Neural progenitor cell (in vitro differentiated cells): ENCODE data around the gene KLC1. TPM values are rescaled to one million over a fixed set of nuclear protein-coding genes. Genes with fewer than 3 reads are reported as not detected.

Experiments used
- DNase-seq: peaks from one replicate; pipeline ENCODE4 v3.0.0-alpha.2; 2016; ENCODE audit warnings: low spot score
- H2AFZ ChIP-seq: fragments of 200-600 bp; sonication (generic); replicated peaks from 2 replicates; pipeline ENCODE4 v1.6.1; 2016; ENCODE audit warnings: antibody characterized with exemption
- H3F3A ChIP-seq: fragments of 200-600 bp; sonication (generic); 2 replicates; pipeline ENCODE4 v1.6.1; 2016; ENCODE audit warnings: antibody characterized with exemption, low read depth
- H3K27ac ChIP-seq: fragments of 200-600 bp; sonication (generic); 2 replicates; pipeline ENCODE4 v1.5.1; 2016; ENCODE audit warnings: mild to moderate bottlenecking
- H3K27me3 ChIP-seq: fragments of 200-600 bp; sonication (generic); 2 replicates; pipeline ENCODE4 v1.6.1; 2016; ENCODE audit warnings: mild to moderate bottlenecking, moderate library complexity
- H3K36me3 ChIP-seq: fragments of 200-600 bp; sonication (generic); 2 replicates; pipeline ENCODE4 v1.5.1; 2016
- H3K4me1 ChIP-seq: fragments of 200-600 bp; sonication (generic); 2 replicates; pipeline ENCODE4 v1.6.1; 2016; ENCODE audit warnings: mixed run types
- H3K4me2 ChIP-seq: fragments of 200-600 bp; sonication (generic); 2 replicates; pipeline ENCODE4 v1.6.1; 2016
- H3K4me3 ChIP-seq: fragments of 200-600 bp; sonication (generic); 2 replicates; pipeline ENCODE4 v1.5.1; 2016
- H3K79me2 ChIP-seq: fragments of 200-600 bp; sonication (generic); 2 replicates; pipeline ENCODE4 v1.6.1; 2016; ENCODE audit warnings: low read depth
- H3K9ac ChIP-seq: fragments of 200-600 bp; sonication (generic); 2 replicates; pipeline ENCODE4 v1.6.1; 2016
- H3K9me3 ChIP-seq: fragments of 200-600 bp; sonication (generic); 2 replicates; pipeline ENCODE4 v1.5.1; 2016; ENCODE audit warnings: low read depth
- H4K20me1 ChIP-seq: fragments of 200-600 bp; sonication (generic); 2 replicates; pipeline ENCODE4 v1.6.1; 2016; ENCODE audit warnings: low read depth
- H3K27ac Mint-ChIP-seq: 3 replicates; pipeline ENCODE4 v1.8.0; 2021; ENCODE audit warnings: mixed read lengths
- H3K27me3 Mint-ChIP-seq: 2 replicates; pipeline ENCODE4 v1.8.0; 2022; ENCODE audit warnings: low read depth, mild to moderate bottlenecking, inconsistent platforms, moderate library complexity, mixed read lengths; ENCODE audit not compliant: insufficient read depth
- H3K36me3 Mint-ChIP-seq: 3 replicates; pipeline ENCODE4 v1.8.0; 2021; ENCODE audit warnings: mixed read lengths
- H3K4me1 Mint-ChIP-seq: 3 replicates; pipeline ENCODE4 v1.8.0; 2021; ENCODE audit warnings: mixed read lengths
- H3K4me3 Mint-ChIP-seq: 3 replicates; pipeline ENCODE4 v1.8.0; 2021; ENCODE audit warnings: mild to moderate bottlenecking, moderate library complexity, mixed read lengths
- H3K9me3 Mint-ChIP-seq: 3 replicates; pipeline ENCODE4 v1.8.0; 2020; ENCODE audit warnings: mixed read lengths
- EZH2 ChIP-seq: fragments of 200-600 bp; sonication (generic); IDR thresholded peaks from 2 replicates; pipeline ENCODE4 v1.6.1; 2017; ENCODE audit warnings: antibody characterized with exemption, mild to moderate bottlenecking, moderate library complexity
- EZH2phosphoT487 ChIP-seq: fragments of 200-600 bp; sonication (generic); IDR thresholded peaks from 2 replicates; pipeline ENCODE4 v1.6.1; 2017; ENCODE audit warnings: antibody characterized with exemption
- total RNA-seq: library from RNA; depleted of rRNA; stranded (reverse); fragments of >200 nt; gene quantifications from 2 replicates; pipeline ENCODE4 v1.2.3, GENCODE V29; 2015; ENCODE audit warnings: low replicate concordance
- TF ChIP-seq, protein P1 (sequence below): fragments of 200-600 bp; sonication (generic); IDR thresholded peaks from 2 replicates; pipeline ENCODE4 v1.5.1; 2017; ENCODE audit warnings: antibody characterized with exemption, mild to moderate bottlenecking

Gene KLC1
- total RNA-seq, 1 donor from 2014 or later, result 163 TPM

DNA sequence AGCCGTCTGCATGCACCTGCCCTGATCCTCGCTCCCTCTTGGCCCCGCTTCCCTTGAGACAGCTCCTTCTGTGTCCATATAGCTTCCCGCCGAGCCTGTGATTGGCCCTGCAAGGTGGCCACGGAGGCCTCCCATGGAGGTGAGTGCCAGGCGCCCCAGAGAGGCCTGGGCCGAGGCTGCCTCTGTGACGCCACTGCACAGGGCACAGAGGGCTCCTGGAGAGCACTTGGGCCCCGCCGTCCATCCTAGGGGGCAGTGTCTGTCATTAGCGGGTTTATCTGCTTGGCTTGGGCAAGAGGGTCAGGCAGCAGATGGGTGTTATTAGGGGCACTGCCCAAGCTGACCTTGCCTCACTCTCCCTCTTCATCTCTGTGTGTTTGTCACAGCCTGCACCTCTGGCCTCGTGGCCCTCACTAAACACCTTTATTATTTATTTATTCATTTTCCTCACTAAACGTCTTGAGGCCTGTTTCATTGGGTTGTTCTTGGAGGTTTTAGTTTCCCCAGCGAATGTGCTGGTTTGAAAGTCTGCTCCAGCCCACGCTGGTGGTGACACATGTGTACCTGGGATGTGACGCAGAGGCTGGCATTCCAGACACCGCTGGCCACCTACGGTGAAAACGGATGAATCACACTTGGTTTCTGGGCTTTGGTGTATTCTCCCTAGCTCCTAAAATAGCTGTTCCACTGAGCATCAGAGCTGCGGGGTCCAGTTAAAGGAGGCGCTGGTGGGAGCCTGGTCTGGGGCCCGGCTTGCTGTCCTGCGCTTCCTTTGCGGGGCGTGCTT lies 92.5 kb downstream of the KLC1 start:
- no peak overlapping the region for H3K9ac ChIP-seq
- Mint-ChIP-seq H3K27me3 (peaks cover 10% of the 10 kb centered on the region), H3K4me1 (peaks cover 36% of the 10 kb centered on the region), H3K4me3 (no peak overlapping the region), H3K9me3 (no peaks in the 10 kb centered on the region), H3K36me3 (peaks cover 8% of the 10 kb centered on the region), H3K27ac (no peak overlapping the region)
- H3K4me3 ChIP-seq, result no peak overlapping the region
- no peaks in the 10 kb centered on the region for H3K9me3 ChIP-seq
- no peaks in the 10 kb centered on the region for H3F3A ChIP-seq
- H3K27me3 ChIP-seq, result no peaks in the 10 kb centered on the region
- no peaks in the 10 kb centered on the region for H3K36me3 ChIP-seq
- DNase-seq, result no peak
- TF ChIP-seq EZH2 (no peak), EZH2phosphoT487 (no peak)
- TF ChIP-seq, protein P1, sequence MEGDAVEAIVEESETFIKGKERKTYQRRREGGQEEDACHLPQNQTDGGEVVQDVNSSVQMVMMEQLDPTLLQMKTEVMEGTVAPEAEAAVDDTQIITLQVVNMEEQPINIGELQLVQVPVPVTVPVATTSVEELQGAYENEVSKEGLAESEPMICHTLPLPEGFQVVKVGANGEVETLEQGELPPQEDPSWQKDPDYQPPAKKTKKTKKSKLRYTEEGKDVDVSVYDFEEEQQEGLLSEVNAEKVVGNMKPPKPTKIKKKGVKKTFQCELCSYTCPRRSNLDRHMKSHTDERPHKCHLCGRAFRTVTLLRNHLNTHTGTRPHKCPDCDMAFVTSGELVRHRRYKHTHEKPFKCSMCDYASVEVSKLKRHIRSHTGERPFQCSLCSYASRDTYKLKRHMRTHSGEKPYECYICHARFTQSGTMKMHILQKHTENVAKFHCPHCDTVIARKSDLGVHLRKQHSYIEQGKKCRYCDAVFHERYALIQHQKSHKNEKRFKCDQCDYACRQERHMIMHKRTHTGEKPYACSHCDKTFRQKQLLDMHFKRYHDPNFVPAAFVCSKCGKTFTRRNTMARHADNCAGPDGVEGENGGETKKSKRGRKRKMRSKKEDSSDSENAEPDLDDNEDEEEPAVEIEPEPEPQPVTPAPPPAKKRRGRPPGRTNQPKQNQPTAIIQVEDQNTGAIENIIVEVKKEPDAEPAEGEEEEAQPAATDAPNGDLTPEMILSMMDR, result no peak
- H3K4me2 ChIP-seq, result no peak overlapping the region
- peaks cover 10% of the 10 kb centered on the region for H3K4me1 ChIP-seq
- H3K79me2 ChIP-seq, result peaks cover 84% of the 10 kb centered on the region
- no peak overlapping the region for H2AFZ ChIP-seq
- peaks cover 84% of the 10 kb centered on the region for H4K20me1 ChIP-seq
- H3K27ac ChIP-seq, result no peak overlapping the region

DNA sequence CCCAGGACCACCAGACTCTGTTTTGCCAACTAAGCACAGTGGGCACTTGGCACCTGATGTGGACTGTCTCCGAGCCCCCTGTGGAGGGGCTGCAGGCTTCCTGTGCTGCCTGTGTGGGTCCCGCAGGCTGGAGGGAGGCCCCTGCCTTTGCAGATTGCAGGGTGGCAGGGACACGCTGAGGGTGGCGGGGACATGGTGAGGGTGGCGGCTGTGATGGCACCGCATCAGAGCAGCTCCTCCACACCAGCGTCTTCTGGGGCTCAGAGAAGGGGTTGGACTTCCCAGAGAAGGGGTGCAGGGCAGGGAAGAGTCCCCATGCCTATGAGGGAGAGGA lies 94.7 kb downstream of the KLC1 start:
- peaks cover 70% of the 10 kb centered on the region for H4K20me1 ChIP-seq
- no peak overlapping the region for H3K27ac ChIP-seq
- no peak overlapping the region for H3K4me3 ChIP-seq
- H2AFZ ChIP-seq, result no peak overlapping the region
- Mint-ChIP-seq H3K4me3 (no peak overlapping the region), H3K27ac (no peak overlapping the region), H3K4me1 (peaks cover 14% of the 10 kb centered on the region), H3K27me3 (peaks cover 5% of the 10 kb centered on the region), H3K9me3 (no peaks in the 10 kb centered on the region), H3K36me3 (no peaks in the 10 kb centered on the region)
- H3K4me2 ChIP-seq, result no peak overlapping the region
- H3F3A ChIP-seq, result no peaks in the 10 kb centered on the region
- DNase-seq, result no peak
- no peaks in the 10 kb centered on the region for H3K9me3 ChIP-seq
- no peaks in the 10 kb centered on the region for H3K27me3 ChIP-seq
- H3K9ac ChIP-seq, result no peak overlapping the region
- TF ChIP-seq, protein P1, result no peak
- TF ChIP-seq EZH2phosphoT487 (no peak), EZH2 (no peak)
- peaks cover 62% of the 10 kb centered on the region for H3K79me2 ChIP-seq
- H3K4me1 ChIP-seq, result no peaks in the 10 kb centered on the region
- H3K36me3 ChIP-seq, result no peaks in the 10 kb centered on the region

DNA sequence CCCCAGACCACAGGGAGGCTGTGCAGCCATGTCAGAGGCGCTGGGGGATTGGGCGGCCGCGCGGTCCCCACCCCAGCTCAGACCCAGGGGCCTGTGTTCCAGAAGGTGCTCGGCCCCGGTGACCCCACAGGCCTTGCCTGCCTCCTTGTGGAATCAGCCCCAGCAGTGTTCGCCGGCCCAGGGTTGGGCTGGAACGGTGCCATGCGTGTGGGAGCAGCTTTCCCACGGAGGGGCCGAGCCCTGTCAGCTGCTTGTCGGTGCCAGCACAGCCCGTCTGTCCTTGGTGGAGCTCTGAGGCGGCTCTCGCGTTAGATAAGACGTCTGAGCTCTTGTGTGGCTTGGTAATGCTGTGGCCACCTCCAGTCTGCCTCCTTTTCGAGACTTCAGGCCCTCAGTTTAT lies 95.1 kb downstream of the KLC1 start:
- Histone ChIP-seq H3K4me2 (no peak overlapping the region), H3K36me3 (no peaks in the 10 kb centered on the region), H3K79me2 (peaks cover 58% of the 10 kb centered on the region), H3K9ac (no peak overlapping the region), H3K9me3 (no peaks in the 10 kb centered on the region), H3K4me3 (no peak overlapping the region), H4K20me1 (peaks cover 66% of the 10 kb centered on the region), H3F3A (no peaks in the 10 kb centered on the region), H3K27me3 (no peaks in the 10 kb centered on the region), H3K4me1 (no peaks in the 10 kb centered on the region), H2AFZ (no peak overlapping the region), H3K27ac (no peak overlapping the region)
- TF ChIP-seq, protein P1, result no peak
- no peak for TF ChIP-seq EZH2phosphoT487
- TF ChIP-seq EZH2, result no peak
- Mint-ChIP-seq H3K27ac (no peak overlapping the region), H3K27me3 (peaks cover 3% of the 10 kb centered on the region), H3K36me3 (no peaks in the 10 kb centered on the region), H3K4me3 (no peak overlapping the region), H3K9me3 (no peaks in the 10 kb centered on the region), H3K4me1 (peaks cover 11% of the 10 kb centered on the region)
- no peak for DNase-seq
